SKM-1 (cell line): ENCODE results near the gene SAP130.

Experiments used
- DNase-seq: peaks from one replicate; lab custom pipeline; 2025; ENCODE audit not compliant: unreplicated experiment; lab: John Stamatoyannopoulos, UW

The SAP130 gene

GRCh38 chr2:127901339-127902056, 126.4 kb downstream of the SAP130 start:
- no peak for DNase-seq

DNA sequence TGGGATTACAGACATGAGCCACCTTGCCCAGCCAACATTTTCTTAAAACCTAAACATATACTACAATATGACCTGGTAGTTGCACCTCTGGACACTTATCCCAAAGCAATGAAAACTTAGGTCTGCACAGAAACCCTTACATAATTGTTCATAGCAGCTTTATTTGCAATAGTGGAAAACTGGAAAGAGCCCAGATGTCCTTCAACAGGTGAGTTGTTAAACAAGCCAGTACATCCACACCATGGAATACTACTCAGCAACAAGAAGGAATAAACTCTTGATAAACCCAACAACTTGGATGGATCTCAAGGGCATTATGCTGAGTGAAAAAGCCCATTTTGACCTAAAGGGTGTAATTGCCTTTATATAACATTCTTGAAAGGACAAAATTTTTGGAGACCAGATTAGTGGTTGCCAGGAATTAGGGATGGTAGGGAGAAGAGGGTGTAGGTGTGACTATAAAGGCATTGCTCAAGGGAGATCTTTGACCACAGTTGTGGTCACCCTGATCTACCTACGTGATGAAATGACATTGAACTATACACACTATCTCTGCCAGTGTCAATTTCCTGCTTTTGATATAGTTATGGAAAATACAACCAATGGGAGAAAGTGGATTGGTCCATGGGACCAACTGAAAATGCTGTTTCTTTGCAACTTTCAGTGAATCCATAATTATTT, 130.2 kb downstream of the SAP130 start:
- DNase-seq, result no peak

- DNase-seq, result no peak
Observed at GRCh38 chr2:127893494-127893893, 134.4 kb downstream of the SAP130 start.

DNA sequence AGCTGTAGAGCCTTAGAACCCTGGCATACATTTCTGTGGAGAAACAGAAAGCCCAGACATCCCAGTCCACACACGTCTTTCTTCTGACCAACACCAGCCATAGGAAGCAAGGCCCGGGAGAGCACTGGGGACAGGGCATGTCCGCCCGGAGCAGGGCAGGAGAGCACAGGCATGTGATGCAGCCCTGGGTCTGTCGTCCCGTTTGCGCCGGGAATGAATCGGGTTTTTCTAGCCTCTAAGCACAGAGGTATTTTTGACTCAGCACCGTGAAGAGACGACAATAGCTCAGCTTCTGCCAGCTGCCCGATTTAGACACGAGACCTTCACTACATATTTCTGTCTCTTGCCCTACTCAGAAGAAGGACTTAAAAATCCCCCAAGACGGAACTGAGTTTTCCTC, 134.8 kb downstream of the SAP130 start:
- no peak for DNase-seq

- no peak for DNase-seq
Observed at GRCh38 chr2:127891811-127892210, 136.0 kb downstream of the SAP130 start.
